NCI-H774 (cell line): ENCODE data around the gene ARAP1.

Experiments
- DNase-seq: peaks from one replicate; lab custom pipeline; 2025; lab: John Stamatoyannopoulos, UW

ARAP1 gene

DNA sequence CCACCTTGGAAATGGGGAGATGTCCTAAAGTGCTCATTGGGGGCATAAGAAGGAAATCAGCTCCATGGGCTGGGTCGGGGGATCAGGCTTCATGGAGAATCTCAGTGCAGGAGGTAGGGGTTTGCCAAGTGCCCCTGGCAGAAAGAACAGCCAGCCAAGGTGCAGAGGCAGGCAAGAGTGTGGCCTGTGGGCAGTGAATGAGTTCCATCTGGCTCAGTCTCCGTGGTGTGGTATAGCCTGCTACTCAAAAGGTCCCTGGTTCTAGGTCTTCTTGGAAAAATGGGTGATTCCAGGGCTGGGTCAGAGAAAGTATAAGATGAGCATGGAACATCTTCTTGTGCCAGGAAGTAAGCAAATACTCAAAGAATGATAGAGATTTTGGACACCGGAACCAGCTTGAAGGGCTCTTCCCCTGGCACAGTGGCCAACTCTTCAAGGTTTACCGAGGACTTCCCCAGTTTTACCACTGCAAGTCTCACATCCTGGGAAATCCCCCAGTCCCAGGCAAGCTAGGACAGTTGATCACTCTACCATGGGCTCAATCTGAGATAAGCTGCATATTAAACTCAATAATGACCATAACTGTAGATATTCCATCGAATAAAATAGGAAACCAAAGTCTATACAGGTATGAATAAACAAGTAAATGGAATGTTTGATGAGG, 10.6 kb upstream of the ARAP1 start:
- DNase-seq = no peak

GRCh38 chr11:72760539-72761405, 8.6 kb upstream of the ARAP1 start:
- DNase-seq = no peak

DNA sequence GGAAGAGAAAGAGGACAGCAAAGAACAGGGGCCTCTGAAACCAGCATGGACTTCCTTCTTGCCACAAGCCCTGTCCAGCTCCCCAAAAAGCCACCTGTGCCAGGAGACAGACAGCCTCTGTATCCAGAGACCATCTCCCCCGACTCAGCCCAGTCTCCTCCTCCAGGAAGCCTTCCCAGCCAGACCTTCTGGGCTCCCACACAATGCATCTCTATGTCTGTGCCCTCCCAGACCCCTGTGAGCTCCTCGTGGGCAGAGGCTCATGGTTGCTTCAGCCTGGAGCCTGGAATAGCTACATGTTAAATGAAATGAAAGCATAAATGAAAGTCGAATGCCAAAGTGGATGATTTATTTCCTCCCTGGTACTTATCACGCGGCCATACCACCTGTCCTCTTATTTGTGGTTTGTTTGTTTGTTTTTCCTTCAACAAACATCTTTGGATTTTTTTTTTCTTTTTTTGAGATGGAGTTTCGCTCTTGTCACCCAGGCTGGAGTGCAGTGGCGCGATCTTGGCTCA, 7.3 kb upstream of the ARAP1 start:
- peak; percentile 70 for DNase-seq

GRCh38 chr11:72758690-72759389, 6.6 kb upstream of the ARAP1 start:
- peak; percentile 17 for DNase-seq

GRCh38 chr11:72758304-72758689, 6.1 kb upstream of the ARAP1 start:
- DNase-seq = no peak

- DNase-seq = no peak
Measured at GRCh38 chr11:72755713-72756285, 3.6 kb upstream of the ARAP1 start.

DNA sequence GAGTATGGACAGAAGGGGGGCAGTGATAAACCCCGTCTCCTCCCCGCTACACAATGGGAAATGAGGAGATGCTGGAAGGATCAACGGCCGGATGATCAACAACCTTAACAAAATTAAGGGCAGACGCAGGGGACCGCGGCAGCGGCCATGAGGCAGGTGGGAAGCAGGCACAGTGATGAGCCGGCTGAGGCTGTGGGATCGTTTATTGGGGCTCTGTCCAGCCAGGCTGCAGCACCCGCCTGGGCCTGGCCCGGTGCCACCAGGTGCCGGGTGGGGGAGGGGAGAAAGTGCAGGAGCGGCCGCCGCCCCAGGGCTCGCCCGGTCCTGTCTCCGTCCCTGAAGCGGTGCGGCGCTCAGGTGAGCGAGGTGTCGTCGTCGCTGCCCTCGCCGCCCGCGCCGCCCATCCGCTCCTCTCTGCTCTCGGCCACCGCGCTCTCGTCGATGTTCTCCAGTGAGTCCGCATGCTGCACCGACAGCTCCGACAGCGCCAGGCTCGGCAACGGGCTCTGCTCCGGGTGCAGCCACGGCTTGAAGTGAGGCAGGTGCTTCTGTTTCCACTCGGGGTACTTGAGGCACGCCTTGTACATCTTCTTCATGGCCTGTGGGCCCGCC, 2.4 kb upstream of the ARAP1 start:
- no peak for DNase-seq

DNA sequence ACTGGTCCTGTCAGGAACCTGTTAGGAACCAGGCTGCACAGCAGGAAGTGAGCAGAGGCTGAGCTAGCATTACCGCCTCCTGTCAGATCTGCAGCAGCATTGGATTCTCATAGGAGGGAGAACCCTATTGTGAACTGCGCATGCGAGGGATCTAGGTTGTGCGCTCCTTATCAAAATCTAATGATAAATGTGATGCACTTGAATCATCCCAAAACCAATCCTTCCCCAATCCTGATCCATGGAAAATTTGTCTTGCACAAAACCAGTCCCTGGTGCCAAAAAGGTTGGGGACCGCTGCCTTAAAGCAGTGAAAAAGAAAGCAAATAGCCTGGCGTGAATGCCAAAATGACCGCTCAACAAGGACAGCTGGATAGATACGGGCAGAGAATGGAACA, 1.9 kb upstream of the ARAP1 start:
- DNase-seq = no peak

DNA sequence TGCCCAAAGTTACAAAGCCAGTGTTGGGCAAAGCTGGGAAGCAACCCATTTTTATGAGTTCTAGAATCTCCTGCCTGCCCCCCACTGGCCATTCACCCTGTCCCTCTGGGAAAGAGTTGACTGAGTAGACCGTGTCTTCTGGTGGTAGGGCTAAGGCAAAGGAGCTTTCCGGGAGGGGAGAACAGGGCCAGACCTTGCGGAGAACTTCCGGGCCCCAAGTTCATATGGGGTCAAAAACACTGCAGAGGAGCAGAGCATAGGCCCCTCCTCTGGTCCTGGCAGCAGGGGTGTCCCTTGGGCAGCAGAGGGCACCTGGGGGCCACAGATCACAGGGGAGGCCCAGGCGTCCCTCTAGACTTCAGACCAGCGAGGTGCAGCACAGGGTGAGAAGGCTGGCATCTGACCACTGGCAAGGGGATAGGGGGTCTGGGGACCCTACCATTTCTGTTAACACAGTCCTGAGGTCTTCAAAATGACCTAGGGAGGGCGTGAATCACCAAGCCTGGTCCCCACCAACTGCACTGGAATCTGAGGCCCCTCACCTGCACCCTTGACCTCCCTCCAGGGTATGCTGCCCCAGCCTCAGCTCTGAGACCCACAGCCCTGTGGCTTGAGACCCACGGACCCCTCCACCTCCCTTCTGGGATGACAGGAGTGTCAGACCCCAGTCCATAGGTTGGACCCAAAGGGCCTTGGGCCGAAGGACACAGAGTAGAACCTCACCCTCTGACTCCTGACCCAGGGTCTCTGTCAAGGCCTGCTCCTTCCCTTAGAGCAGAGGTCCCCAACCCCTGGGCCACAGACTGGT, 1.3 kb upstream of the ARAP1 start:
- DNase-seq = no peak

DNA sequence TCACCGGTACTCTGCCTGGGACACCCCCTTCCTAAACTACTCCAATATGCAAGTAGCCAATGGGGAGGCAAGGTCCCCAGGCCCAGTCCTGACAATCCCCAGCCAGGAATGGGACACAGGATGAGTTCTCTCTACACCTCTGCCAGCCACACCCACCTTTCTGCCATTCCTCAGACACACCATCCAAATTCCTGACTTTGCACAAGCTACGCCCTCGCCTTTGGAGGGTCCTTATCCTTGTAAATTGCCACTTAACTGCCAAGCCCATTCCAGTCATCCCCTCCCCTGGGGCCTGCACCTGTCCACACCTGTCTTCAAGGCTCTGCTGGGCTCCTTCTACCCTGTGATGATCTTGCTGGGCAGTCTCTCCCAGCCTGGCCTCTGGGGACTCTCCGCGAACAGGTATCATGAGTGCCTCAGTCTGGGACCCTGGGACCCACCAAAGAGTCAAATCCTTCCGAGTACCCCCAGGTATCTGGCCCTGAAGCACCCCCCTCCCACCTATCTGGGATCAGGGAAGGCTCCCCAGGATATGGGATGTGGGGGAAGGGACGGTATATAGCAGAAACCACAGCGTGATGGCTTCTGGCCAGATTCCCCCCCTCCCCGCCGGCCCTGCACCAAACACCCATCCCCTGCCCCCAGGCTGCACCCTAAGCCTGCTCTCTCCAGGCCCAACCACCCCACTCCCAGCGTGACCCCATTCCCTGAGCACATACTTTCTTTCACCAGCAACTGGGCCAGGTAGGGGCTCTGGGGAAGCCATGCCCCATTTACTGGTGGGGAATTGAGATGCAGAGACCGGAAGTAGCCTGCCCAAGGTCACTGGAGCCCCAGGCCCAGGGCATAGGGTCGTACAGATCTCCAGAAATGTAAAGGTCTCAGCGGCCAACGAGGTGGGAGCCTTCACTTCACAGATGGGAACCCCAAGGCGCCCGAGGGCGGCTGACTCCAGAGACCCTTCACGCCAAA, 806 bp downstream of the ARAP1 start:
- no peak for DNase-seq

- no peak for DNase-seq
Measured at GRCh38 chr11:72750556-72751115, 1.6 kb downstream of the ARAP1 start.

- DNase-seq = no peak
Measured at GRCh38 chr11:72750086-72750485, 2.1 kb downstream of the ARAP1 start.

DNA sequence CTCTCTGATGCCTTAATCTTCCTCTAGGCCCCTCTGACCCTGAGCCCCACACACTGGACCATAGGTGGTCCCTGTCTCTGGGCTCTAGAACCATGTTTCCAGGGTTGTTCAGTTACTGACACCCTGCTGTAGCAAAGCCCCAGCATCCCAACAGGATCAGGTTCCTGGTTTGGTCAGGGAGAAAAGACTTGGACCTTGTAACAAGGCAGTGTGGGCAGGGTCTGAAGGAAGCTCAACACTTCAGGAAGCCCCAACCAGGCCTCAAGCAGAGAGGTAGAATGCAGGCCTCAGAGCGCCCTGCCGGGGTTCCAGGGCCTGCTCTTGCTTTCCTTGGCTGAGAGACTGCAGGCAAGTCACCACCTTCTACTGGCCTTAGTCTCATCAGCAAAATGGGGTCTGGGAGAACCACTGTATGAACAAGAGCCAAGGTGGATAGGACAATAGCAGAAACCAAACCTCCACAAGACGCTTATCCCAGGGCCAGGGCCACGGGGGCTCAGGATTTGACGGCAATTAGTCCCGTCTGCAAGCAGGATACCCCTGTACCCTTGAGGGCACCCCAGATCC, 4.8 kb downstream of the ARAP1 start:
- no peak for DNase-seq

- no peak for DNase-seq
Measured at GRCh38 chr11:72746821-72747220, 5.4 kb downstream of the ARAP1 start.

DNA sequence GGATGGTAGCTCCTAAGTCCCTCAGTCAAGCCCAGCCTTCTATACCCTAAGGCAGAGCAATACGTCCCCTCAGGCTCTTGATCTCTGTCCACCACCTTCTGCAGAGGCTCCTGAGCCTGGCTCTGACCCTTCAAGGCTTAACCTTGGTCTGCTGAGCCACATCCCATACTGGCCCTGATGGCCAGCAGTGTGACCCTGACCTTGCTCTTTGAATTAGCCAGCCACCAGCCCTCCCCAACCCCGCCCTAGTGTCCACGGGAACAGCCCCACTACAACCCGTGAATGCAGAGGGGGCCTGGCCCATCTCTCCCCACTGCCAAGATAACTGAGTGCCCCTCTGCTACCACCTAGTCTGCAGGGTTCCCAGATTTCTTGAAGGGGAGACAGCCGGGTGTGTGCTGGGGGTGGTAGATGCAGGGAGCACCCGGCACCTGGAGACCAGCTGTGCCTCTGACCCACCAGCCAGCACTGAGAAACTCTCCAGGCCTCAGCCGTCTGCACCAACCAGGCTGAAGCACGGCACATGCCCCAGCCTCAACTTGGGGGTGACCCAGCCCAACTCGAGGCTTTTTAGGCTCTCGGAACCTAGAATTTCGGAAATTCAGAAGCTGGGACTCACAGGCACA, 6.2 kb downstream of the ARAP1 start:
- DNase-seq = no peak

- DNase-seq = no peak
Measured at GRCh38 chr11:72745511-72745910, 6.7 kb downstream of the ARAP1 start.

DNA sequence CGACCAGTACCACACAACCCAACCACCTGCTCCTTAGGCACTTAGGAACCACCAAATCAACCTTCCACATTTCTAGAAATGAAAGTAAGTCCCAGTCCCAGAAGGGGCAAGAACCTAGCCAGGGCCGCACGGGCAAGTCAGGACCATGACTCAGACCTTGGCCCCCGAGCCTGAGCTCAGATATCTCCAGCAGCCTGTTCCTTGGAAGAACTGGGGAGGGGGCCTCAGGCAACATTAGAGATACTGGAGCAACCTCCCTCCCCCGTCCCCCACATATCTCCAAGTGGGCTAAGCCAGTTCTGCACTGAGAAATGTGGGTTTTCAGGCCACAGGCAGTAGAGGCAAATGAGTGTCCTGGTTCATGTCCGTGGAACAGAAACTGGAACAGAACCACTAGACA, 7.7 kb downstream of the ARAP1 start:
- DNase-seq = no peak

- DNase-seq = no peak
Measured at GRCh38 chr11:72743321-72744221, 8.6 kb downstream of the ARAP1 start.
